Stimulated activated naive CD8-positive, alpha-beta T cell treated with anti-CD3 and anti-CD28 coated beads, Interleukin-15, amount 100 ng/mL, for 72 hours (primary cell): ENCODE data around the gene TLCD4.
A peak's percentile ranks its signal among the peaks of the same experiment; 100 is the strongest.

Source experiments
- ATAC-seq: fragments of 150-1000 bp; cut with Tn5 transposase; 2 replicates; pipeline ENCODE4 v1.10.0; 2021; ENCODE audit warnings: mild to moderate bottlenecking, moderate library complexity
- DNase-seq, 2 donors: peaks; one replicate each; pipeline ENCODE4 v3.0.0; 2021 to 2022
- H3K27ac Mint-ChIP-seq, 2 donors: one replicate each; pipeline ENCODE4 v1.8.0; 2022; ENCODE audit warnings: mild to moderate bottlenecking in 2 of 2, mixed read lengths in 2 of 2, moderate library complexity in 2 of 2
- H3K27me3 Mint-ChIP-seq: one replicate; pipeline ENCODE4 v1.8.0; 2022; ENCODE audit warnings: mixed read lengths
- H3K4me1 Mint-ChIP-seq: one replicate; pipeline ENCODE4 v1.8.0; 2022; ENCODE audit warnings: mild to moderate bottlenecking, mixed read lengths
- H3K4me3 Mint-ChIP-seq, 2 donors: one replicate each; pipeline ENCODE4 v1.8.0; 2022; ENCODE audit warnings: mild to moderate bottlenecking in 2 of 2, mixed read lengths in 2 of 2, moderate library complexity in 1 of 2
- H3K9me3 Mint-ChIP-seq, 2 donors: one replicate each; pipeline ENCODE4 v1.8.0; 2022; ENCODE audit warnings: mixed read lengths in 2 of 2

Gene TLCD4

GRCh38 chr1:95117207-95118066 lies at the start of gene TLCD4:
TLCD4 (plus strand) TSS chr1:95117355; CDS start chr1:95143902, 26,547 bp downstream.
- Mint-ChIP-seq H3K9me3 (no peaks in the 10 kb centered on the region), H3K4me1 (no peaks in the 10 kb centered on the region), H3K4me3 (peak within 1 kb of the TSS; percentile 78 to 85), H3K27ac (no peak within 1 kb of the TSS), H3K27me3 (peaks cover 36% of the 10 kb centered on the region)
- peak; percentile 20 to 39 for DNase-seq
- peak; percentile 67 for ATAC-seq

GRCh38 chr1:95067568-95067967 lies 49.6 kb upstream of the TLCD4 start:
- ATAC-seq (no peak), DNase-seq (no peak)
- no peaks in the 10 kb centered on the region for H3K9me3 Mint-ChIP-seq
- H3K27me3 Mint-ChIP-seq, result no peaks in the 10 kb centered on the region
- no peak overlapping the region for H3K4me3 Mint-ChIP-seq
- peak overlapping the region in 1 of 2 donors; percentile 43 for H3K27ac Mint-ChIP-seq
- peaks cover 16% of the 10 kb centered on the region for H3K4me1 Mint-ChIP-seq

- Mint-ChIP-seq H3K4me1 (peaks cover 16% of the 10 kb centered on the region), H3K27me3 (no peaks in the 10 kb centered on the region), H3K4me3 (no peak overlapping the region), H3K27ac (peak overlapping the region in 1 of 2 donors; percentile 17), H3K9me3 (no peaks in the 10 kb centered on the region)
- DNase-seq (no peak), ATAC-seq (no peak)
These were observed 48.0 kb upstream of the TLCD4 start for GRCh38 chr1:95068956-95069709.

- no peaks in the 10 kb centered on the region for H3K9me3 Mint-ChIP-seq
- H3K4me1 Mint-ChIP-seq, result peaks cover 16% of the 10 kb centered on the region
These were observed 47.5 kb upstream of the TLCD4 start for GRCh38 chr1:95069710-95070093.

GRCh38 chr1:95071539-95071938 lies 45.6 kb upstream of the TLCD4 start:
- Mint-ChIP-seq H3K4me1 (peaks cover 16% of the 10 kb centered on the region), H3K9me3 (no peaks in the 10 kb centered on the region)
- no peak for DNase-seq

More at GRCh38 chr1:95069710-95070093, 47.5 kb upstream of the TLCD4 start:
- Mint-ChIP-seq H3K4me3 (no peak overlapping the region), H3K27me3 (no peaks in the 10 kb centered on the region), H3K27ac (no peak overlapping the region)
- DNase-seq (no peak), ATAC-seq (no peak)

GRCh38 chr1:95072117-95072516 lies 45.0 kb upstream of the TLCD4 start:
- Mint-ChIP-seq H3K9me3 (no peaks in the 10 kb centered on the region), H3K27me3 (no peaks in the 10 kb centered on the region), H3K27ac (peak overlapping the region; percentile 98), H3K4me1 (peaks cover 16% of the 10 kb centered on the region), H3K4me3 (peak overlapping the region; percentile 95)
- ATAC-seq (no peak), DNase-seq (no peak)

More at GRCh38 chr1:95071539-95071938, 45.6 kb upstream of the TLCD4 start:
- Mint-ChIP-seq H3K27me3 (no peaks in the 10 kb centered on the region), H3K27ac (peak overlapping the region in 1 of 2 donors; percentile 27), H3K4me3 (peak overlapping the region; percentile 95)
- no peak for ATAC-seq

GRCh38 chr1:95072532-95073419 lies 44.4 kb upstream of the TLCD4 start, which contains the start of gene ALG14:
ALG14 (minus strand) TSS chr1:95072951; CDS start chr1:95072898, 53 bp downstream.
- H3K4me1 Mint-ChIP-seq, result peaks cover 16% of the 10 kb centered on the region
- H3K27ac Mint-ChIP-seq, result peak within 1 kb of the TSS; percentile 98
- H3K27me3 Mint-ChIP-seq, result no peaks in the 10 kb centered on the region
- ATAC-seq (peak; percentile 97), DNase-seq (peak; percentile 84 to 91)
- peak within 1 kb of the TSS; percentile 95 for H3K4me3 Mint-ChIP-seq
- no peaks in the 10 kb centered on the region for H3K9me3 Mint-ChIP-seq

GRCh38 chr1:95073446-95073845 lies 43.7 kb upstream of the TLCD4 start:
- peak overlapping the region in 1 of 2 donors; percentile 82 for H3K27ac Mint-ChIP-seq
- H3K27me3 Mint-ChIP-seq, result no peaks in the 10 kb centered on the region
- DNase-seq (no peak), ATAC-seq (peak; percentile 1)
- peaks cover 16% of the 10 kb centered on the region for H3K4me1 Mint-ChIP-seq
- peak overlapping the region; percentile 95 for H3K4me3 Mint-ChIP-seq
- H3K9me3 Mint-ChIP-seq, result no peaks in the 10 kb centered on the region

GRCh38 chr1:95076034-95076433 lies 41.1 kb upstream of the TLCD4 start:
- no peak overlapping the region for H3K4me3 Mint-ChIP-seq
- no peaks in the 10 kb centered on the region for H3K27me3 Mint-ChIP-seq
- H3K4me1 Mint-ChIP-seq, result peaks cover 14% of the 10 kb centered on the region
- H3K27ac Mint-ChIP-seq, result no peak overlapping the region
- ATAC-seq (no peak), DNase-seq (no peak)
- no peaks in the 10 kb centered on the region for H3K9me3 Mint-ChIP-seq

GRCh38 chr1:95080446-95080845 lies 36.7 kb upstream of the TLCD4 start:
- Mint-ChIP-seq H3K9me3 (no peaks in the 10 kb centered on the region), H3K27me3 (peaks cover 8% of the 10 kb centered on the region), H3K4me3 (no peak overlapping the region), H3K27ac (no peak overlapping the region), H3K4me1 (no peaks in the 10 kb centered on the region)
- ATAC-seq (no peak), DNase-seq (no peak)

- no peak for ATAC-seq
- Mint-ChIP-seq H3K27ac (no peak overlapping the region), H3K4me3 (no peak overlapping the region)
These were observed 36.3 kb upstream of the TLCD4 start for GRCh38 chr1:95080879-95081278.

GRCh38 chr1:95084317-95085176 lies 32.6 kb upstream of the TLCD4 start:
- Mint-ChIP-seq H3K4me1 (no peaks in the 10 kb centered on the region), H3K27ac (no peak overlapping the region), H3K9me3 (no peaks in the 10 kb centered on the region), H3K4me3 (no peak overlapping the region), H3K27me3 (peaks cover 18% of the 10 kb centered on the region)
- peak; percentile 70 for ATAC-seq
- peak in 1 of 2 donors; percentile 11 for DNase-seq

More at GRCh38 chr1:95080879-95081278, 36.3 kb upstream of the TLCD4 start:
- no peak for DNase-seq
- no peaks in the 10 kb centered on the region for H3K4me1 Mint-ChIP-seq
- H3K27me3 Mint-ChIP-seq, result peaks cover 8% of the 10 kb centered on the region
- no peaks in the 10 kb centered on the region for H3K9me3 Mint-ChIP-seq

- H3K27ac Mint-ChIP-seq, result no peak overlapping the region
- H3K4me1 Mint-ChIP-seq, result no peaks in the 10 kb centered on the region
- no peak for ATAC-seq
- H3K4me3 Mint-ChIP-seq, result no peak overlapping the region
- no peaks in the 10 kb centered on the region for H3K9me3 Mint-ChIP-seq
- peaks cover 26% of the 10 kb centered on the region for H3K27me3 Mint-ChIP-seq
- no peak for DNase-seq
These were observed 31.8 kb upstream of the TLCD4 start for GRCh38 chr1:95085376-95085775.

GRCh38 chr1:95086949-95087533 lies 30.1 kb upstream of the TLCD4 start:
- no peak overlapping the region for H3K27ac Mint-ChIP-seq
- peaks cover 27% of the 10 kb centered on the region for H3K27me3 Mint-ChIP-seq
- no peak for DNase-seq
- no peaks in the 10 kb centered on the region for H3K4me1 Mint-ChIP-seq
- no peaks in the 10 kb centered on the region for H3K9me3 Mint-ChIP-seq
- no peak for ATAC-seq
- no peak overlapping the region for H3K4me3 Mint-ChIP-seq
